ENCODE measurements around the gene TTC39A.

Gene TTC39A

DNA sequence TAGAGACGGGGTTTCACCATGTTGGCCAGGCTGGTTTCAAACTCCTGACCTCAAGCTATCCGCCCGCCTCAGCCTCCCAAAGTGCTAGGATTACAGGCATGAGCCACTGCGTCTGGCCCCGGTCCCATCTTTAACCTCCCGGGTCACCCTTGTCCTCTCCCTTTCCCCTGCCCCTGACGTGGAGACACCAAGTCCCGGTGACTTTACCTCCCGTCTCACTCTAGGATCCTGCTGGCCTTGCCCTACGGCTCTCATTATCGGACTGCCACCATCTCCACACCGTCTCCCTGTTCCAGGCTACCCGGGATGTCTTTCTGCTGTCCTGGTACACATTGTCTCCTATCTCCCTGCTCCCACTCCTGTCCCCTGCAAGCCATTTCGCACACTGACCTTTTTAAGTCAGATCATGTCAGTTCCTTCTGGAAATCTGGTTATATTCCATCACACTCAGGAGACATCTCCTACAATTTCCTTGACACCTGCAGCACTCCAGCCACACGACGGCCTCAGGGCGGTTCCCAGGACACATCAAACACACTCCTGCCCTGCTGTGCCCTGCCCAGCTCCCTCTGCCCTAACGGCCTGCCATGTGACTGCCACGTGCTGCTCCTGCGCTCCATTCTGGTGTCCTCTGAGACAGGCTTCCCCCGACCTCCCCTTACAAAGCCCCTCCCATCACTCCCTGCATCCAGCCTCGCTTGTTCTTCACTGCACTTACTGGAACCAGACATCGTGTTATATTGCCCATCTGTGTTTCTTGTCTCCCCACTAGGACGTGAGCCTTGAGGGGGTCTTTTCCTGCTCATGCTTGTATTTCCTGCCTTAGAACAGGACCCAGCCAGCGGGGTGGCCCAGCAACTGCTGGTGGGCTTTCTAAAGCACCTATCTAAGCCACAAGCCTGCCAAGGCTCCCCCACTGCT is 32.7 kb downstream of the TTC39A start:
- DNase-seq (ENCODE audit: low read depth), result no peak

- DNase-seq (ENCODE audit: low read depth), result peak; percentile 42
Measured at GRCh38 chr1:51296383-51297357, 33.7 kb downstream of the TTC39A start.

DNA sequence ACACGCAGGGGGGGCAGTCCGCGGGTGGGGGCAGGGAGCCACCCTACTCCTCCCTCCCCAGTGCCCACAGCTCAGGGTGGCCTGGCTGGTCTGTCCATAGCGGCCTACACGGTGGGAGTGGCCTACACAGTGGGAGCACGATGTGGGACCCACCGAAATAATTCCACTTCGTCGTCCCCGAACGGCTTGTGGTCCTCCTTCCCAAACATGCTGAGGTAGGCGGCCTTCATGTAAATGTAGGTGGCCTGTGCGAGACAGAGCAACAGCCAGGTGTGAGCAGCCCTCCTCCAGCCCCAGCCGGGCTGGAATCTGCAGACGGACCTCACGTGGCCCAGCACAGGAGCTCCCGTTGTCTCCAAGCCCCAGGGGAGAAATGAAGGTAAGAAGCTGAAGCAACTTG is 34.4 kb downstream of the TTC39A start:
- no peak for DNase-seq (ENCODE audit: low read depth)

DNA sequence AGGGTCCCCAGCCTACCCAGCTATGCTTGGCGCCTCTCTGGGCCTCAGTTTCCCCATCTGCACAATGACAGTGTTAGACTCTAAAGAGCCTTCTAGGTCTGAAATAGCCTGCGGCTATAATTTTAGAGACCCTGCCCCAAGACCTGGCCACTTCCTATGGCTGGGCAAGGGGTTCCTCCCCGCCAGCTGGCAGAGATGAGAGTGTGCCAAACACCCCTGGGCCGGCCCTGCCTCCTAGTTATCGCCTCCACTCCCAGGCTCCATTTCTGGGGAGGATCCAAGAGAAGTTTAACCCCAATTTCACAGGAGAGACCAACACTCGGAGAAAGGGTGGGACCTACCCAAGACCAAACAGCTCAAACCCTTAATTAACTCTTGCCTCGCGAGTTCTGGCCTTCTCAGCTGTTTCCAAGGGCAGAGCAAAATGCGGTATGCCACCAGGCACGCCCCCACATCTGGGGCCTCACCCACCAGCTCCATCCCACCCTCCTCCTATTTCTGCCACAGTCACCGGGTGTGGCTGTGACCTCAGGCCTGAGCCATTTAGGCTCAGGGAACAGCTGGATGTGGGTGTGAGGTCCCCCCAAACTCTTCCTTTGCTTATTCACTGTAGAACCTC is 35.7 kb downstream of the TTC39A start:
- no peak for DNase-seq (ENCODE audit: low read depth)

- no peak for DNase-seq (ENCODE audit: low read depth)
Measured at GRCh38 chr1:51293898-51294515, 36.4 kb downstream of the TTC39A start.

- no peak for DNase-seq (ENCODE audit: low read depth)
Measured at GRCh38 chr1:51290489-51290847, 39.9 kb downstream of the TTC39A start.

- no peak for DNase-seq (ENCODE audit: low read depth)
Measured at GRCh38 chr1:51289676-51290488, 40.5 kb downstream of the TTC39A start.

DNA sequence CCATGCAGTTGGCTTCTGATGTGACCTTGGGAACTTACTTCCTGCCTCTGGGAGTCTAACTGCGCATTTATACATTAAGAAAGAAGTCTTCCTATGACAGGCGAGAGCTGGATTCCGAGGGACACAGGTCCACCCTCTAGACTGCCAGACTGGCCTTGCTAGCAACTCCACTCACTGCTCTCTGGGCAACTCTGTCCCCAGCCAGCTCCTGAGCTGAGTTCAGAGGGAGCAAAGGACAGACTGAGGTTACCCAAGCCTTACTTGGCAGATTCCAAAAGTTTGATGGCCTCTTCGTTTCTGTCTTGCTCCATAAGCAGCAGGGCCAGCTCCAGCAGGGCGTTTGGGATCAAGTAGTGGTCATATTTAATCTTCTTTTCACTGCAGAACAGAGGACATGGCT is 41.8 kb downstream of the TTC39A start:
- no peak for DNase-seq (ENCODE audit: low read depth)

DNA sequence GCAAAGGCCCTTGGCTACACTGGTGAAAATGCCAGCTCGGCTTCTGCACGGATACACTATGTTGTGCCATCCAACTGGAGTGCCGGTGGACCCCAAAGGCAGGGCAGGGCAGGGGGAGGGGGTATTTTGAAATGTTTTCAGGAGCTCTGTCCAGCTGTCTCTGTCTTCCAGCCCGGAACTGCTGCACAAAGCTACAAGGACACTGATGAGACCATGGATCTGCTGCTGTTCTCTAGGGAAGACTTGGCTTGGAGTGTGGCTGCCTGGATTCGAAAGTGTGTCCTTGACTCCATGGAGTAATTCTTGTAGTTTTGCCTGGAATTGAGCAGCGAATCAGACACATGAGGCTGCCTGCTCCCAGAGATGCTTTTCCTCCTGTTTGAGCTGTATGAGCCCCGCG is 42.4 kb downstream of the TTC39A start:
- no peak for DNase-seq (ENCODE audit: low read depth)

DNA sequence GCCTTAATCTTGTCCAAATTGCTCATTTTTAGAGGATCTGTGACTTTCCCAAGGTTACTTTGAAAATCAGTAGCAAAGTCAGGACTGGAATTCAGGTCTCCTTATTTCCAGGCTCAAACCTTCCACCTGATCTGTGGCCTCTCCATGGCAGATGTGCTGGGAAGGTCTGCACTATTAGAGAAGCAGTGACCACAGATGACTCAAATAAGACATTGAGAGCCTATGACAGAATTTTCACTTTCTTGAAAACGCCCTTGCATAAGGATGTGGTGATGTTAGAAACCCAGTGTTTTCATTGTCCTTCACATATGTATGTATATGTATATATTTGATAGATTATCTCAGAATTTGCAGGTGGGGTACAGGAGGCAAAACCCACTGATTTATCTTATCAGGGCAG is 45.3 kb downstream of the TTC39A start:
- no peak for DNase-seq (ENCODE audit: low read depth)

DNA sequence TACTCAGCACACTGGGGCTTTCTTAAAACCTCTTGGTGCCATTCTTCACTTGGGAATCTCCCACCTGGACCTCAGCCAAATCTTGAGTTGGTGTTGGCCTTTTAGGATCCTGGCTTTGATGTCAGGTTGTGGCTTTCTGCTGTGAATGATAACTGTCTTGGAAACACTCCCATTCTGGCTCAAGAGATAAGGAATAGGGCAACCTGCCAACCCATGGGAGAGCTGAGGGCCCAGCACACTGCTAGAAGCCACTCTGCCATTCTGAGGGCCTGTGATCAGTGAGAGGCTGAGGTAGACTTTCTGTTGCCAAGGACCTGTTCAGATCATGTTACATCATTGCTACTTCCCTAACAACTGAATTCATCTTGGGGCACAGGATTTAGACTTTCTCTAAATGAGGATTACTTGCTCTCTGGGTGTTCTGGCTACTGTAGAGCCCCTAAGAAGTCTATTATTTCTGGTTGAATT is 45.8 kb downstream of the TTC39A start:
- DNase-seq (ENCODE audit: low read depth), result no peak

GRCh38 chr1:51283979-51284378 is 46.4 kb downstream of the TTC39A start:
- no peak for DNase-seq (ENCODE audit: low read depth)

DNA sequence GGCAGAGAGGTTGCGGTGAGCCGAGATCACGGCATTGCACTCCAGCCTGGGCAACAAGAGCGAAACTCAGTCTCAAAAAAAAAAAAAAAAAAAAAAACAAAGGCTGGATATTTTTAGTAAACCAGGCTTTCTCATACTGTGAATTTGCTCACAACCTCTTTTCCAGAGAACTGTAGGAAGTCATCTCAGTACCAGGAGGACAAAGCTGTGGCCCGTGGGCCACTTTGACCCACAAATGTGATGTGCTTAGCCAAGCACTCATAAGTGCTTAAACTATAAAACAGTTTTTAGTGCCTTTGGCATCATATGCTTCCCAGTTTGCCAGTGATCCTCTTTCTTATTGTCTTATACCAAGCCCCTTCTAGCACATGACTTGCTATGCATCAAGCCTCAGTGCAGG is 47.8 kb downstream of the TTC39A start:
- DNase-seq (ENCODE audit: low read depth), result no peak

GRCh38 chr1:51281807-51282206 is 48.6 kb downstream of the TTC39A start:
- no peak for DNase-seq (ENCODE audit: low read depth)

DNA sequence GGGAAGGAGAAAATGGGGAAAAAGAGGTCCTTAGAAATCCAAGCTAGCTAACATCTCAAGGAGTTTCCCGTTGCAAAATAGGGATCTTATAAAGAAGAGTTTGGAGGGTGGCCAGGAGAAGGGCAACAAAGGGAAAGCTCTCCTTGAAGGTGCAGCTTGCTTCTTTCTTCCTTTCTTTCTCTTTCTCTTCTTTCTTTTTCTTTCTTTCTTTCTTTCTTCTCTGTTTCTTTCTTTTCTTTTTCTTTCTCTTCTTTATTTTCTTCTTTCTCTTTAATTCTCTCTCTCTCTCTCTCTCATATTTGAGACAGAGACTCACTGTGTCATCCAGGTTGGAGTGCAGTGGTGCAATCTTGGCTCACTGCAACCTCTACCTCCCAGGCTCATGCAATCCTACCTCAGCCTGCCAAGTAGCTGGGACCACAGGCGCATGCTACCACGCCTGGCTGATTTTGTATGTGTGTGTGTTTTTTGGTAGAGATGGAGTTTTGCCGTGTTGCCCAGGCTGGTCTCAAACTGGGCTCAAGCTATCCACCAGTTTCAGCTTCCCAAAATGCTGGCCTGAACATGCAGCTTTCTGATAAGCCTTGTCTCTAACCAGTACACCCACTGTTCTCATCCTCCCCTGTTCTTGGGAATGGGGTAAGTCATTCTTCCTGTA is 49.9 kb downstream of the TTC39A start:
- DNase-seq (ENCODE audit: low read depth), result no peak

GRCh38 chr1:51276286-51276685 is 54.1 kb downstream of the TTC39A start:
- no peak for DNase-seq (ENCODE audit: low read depth)

DNA sequence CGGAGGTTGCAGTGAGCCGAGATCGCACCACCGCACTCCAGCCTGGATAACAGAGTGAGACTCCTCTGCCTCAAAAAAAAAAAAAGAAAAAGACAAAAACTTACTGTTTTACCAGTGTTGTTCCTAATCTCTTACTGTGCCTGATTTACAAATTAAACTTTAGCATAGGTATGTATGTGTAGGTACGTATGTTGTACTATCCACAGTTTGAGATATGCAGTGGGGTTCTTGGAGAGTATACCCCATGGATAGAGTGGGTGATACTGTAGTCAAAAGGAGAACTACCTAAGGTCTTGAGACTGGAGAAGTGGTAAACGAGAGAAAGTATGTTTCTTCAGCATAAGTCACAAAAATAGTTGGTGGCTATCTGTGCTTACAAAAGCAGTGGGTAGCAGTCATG is 55.7 kb downstream of the TTC39A start:
- DNase-seq (ENCODE audit: low read depth), result no peak

- DNase-seq (ENCODE audit: low read depth), result no peak
Measured at GRCh38 chr1:51272916-51273315, 57.4 kb downstream of the TTC39A start.

DNA sequence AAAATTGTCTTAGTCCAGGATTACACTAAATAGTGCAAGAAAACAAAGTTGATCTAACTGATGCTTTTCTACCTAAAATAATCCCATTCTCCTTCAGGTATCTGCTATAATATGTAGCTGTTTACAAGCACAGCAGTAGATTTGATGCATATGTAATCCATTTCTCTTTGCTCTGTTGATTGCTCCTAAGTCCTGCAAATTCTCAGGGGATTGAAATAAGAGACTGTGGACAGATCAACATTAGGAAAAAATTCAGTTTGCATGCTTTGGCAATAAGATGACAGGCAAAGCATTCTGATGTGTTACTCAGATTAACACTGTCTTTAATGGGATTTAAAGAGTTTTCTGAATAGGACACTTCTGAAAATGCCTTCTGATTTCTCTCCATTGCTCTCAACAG is 59.6 kb downstream of the TTC39A start:
- no peak for DNase-seq (ENCODE audit: low read depth)

GRCh38 chr1:51268634-51269033 is 61.7 kb downstream of the TTC39A start:
- DNase-seq (ENCODE audit: low read depth), result no peak

GRCh38 chr1:51266791-51267190 is 63.6 kb downstream of the TTC39A start:
- no peak for DNase-seq (ENCODE audit: low read depth)
